Right renal pelvis (tissue), 4 donors: ENCODE data around the gene CCDC33. TPM values are rescaled to one million over a fixed set of nuclear protein-coding genes. Genes with fewer than 3 reads are reported as not detected.

ENCODE experiments used
- DNase-seq, 4 donors: peaks; one replicate each; pipeline ENCODE4 v3.0.0-alpha.2; 2013; ENCODE audit warnings: low read depth in 4 of 4, low spot score in 3 of 4, missing footprints in 1 of 4
- polyA plus RNA-seq, 4 donors: library from polyadenylated mRNA; unstranded; fragments of 120-200 nt; gene quantifications; one replicate each; pipeline ENCODE4 v1.2.1, GENCODE V29; 2013; ENCODE audit not compliant: insufficient read length in 4 of 4

CCDC33 gene
- polyA plus RNA-seq, 4 donors, result 3.9 to 6.2 (median 5.2) TPM

DNA sequence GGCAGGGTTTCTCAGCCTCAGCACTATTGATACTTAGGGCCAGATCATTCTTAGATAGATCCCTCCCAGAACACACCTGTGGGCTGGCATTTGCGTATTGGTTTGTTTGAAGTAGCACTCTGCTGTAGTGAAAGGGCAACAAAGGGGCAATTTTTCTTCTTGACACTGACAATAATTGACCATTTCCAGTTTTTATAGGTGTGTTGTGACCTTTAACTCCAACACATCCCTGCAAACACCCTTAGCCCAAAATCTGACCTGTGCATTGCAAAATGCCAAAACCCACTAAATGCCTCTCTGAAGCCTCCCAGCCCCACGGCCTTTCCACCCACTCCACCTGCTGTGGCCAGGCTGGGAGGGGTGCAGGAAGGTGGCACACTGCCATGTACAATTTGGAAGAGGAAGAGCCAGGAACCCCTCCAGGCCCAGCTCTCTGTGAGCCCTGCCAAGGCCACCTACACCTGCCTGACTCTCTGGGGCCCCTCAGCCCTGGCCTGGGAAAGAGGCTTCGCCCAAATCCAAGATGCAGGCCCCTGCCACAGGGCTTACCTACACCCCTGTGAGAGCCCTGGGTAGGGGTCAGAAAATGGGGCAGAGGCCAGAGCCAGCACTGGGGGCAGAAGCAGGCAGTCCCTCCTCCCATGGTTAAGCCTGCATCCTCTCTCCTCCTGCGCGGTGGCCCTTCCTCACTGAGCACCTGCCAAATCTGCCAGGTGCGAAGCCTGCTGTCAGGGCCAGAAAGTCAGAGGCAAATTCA is 140.9 kb downstream of the CCDC33 start:
- no peak for DNase-seq

DNA sequence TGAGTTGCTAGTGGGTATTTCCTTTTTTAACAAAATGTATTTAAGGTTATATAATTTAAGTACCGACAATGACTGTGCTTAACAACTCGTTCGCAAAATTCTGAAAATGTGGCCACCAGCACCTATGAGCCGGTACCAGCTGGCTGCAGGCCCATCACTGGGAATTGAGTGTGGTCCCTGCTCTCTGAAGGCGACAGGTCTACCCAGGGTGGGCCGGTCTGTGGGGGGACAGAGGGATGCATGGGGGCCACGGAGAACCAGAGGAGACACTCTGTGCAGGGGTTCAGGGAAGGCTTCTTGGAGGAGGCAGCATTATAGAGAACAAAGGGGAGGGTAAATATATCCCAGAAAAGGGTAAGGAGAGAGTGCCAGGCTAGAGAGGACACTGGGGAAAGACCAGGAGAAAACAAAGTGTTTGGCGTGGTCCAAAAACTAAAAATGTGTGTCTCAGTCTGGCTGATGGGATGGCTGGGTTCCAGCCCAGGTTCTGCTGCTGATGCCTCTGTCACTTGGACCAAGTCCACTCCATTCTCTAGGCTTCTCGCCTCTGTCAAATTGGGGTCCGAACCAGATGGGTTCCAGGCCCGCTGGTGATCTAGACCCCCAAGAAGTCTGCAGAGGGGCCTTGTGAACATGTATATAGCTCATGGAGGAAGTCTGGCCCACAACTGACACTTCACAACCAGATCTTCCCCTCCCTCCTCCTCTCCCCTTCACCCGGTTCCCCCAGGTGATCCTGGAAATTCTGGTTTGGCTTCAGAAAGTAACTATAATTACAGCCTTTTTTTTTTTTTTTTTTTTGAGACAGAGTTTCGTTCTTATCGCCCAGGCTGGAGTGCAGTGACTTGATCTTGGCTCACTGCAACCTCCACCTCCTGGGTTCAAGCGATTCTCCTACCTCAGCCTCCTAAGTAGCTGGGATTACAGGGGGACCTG is 142.0 kb downstream of the CCDC33 start:
- no peak for DNase-seq

DNA sequence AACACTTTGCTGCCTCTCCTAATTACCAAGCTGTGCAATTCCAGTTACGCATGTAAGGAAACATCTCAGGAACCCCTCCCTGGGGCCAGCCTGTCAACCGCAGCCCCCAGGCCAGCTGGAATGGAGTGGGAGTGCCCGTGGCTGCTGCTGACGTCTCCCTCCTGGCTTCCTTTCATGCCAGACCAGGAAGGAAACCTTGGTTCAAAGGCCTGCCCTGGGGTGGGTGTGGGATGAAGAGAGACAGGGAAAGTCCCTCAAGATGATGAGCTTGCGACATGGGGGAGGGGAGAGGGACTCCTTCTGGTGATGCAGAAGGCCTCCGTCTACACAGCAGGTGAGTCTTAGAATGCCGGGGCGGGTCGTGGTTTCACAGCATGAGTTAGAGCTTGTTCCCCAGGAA is 142.7 kb downstream of the CCDC33 start:
- peak in 1 of 4 donors; percentile 58 for DNase-seq

DNA sequence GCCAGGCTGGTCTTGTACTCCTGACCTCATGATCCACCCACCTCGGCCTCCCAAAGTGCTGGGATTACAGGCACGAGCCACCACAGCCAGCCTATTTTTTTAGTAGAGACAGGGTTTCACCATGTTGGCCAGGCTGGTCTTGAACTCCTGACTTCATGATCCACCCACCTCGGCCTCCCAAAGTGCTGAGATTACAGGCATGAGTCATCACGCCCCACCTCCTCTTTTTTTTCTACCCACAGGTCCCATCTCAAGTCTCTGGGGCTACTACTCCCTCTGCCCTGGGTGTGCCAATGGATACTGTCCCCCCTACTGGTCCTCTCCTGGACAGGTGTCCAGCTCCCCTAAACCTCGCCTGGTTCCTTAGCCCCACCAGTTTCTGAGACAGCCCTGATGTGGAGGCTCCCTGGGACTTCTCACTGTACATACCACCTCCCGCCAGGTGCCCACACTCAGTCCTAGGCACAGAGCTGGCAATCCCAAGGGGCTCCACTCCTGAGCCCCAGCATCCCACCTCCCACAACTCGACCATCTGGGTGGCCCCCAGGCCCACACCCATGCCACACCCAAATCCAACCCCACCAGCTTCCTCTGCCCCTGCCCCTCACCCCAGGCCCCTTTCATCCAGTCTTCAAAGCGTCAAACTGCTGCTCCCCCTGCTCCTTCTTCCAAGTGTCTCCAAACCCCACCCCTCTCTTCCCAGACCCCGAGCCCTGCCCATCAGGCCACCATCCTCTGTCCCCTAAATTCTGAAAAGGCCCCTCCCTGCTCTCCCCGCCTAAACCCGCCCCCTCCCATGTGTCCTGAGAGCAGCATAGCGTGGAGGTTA is 144.4 kb downstream of the CCDC33 start:
- DNase-seq, result no peak

DNA sequence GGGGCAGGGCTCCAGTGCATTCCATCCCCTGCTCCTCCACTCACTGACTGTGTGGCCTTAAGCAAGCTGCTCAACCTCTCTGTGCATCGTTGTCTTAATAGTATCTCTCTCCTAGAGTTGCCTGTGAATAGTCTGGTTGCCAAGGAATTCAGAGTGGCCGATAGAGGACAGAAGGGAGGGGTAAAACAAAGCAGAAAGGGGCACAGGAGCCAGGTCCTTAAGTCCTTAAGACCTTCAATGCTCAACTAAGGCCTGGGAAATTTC is 145.0 kb downstream of the CCDC33 start:
- no peak for DNase-seq

DNA sequence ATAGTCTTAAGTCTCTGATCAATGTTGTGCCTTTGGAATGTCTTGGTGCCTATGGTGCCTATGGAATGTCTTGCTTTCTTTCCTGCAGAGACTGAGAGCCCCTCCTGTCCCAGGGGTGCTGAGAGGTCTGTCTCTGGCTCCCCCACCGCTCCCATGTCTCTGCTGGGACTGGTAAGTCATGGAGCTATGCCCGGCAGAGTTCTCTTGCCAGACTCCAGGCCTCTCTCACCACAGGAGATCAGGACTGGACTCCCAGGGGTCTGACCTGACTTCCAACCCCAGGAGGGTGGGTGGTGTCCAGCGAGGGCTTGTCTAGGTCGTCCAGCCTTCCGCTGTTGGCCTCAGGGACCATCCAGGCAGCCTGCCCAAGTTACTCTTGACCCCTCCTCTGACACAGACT is 145.4 kb downstream of the CCDC33 start:
- no peak for DNase-seq

DNA sequence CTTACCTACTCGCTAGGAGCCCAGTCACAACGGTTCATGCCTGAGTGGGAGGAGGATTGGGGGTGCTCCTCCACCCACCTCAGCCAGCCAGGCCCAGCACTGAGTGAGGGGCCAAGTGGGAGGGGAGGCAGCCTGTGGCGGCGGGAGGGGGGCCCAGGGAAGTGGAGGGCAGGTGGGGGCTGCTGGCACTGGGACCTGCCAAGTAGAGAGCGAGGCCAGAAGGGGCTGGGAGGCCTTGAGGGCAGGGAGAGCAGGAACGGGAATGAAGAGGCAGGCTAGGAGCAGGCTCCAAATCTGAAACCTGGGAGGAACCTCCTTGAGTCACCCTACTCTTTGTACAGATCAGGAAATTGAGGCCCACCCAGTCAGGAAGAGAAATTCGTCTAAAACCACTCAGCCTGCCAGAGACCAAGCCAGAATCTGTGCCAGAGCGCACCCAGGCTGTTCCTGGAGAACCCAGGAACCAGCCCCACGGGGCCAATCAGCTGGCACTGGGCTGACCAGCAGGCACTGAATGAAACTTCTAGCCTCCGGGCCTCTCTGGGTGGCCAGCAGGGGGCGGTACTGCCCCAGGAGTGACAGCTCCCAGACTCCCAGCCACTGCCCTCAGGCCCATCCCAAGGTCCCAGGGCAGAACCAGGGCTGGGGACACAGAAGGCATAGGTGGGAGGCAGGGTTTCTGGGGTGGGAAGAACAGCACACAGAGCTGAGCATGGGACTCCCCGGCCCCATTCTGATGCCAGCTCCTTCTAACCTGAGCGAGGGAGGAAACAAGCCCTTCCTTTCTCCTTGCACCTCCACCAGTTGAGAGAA is 146.1 kb downstream of the CCDC33 start:
- peak in 1 of 4 donors; percentile 67 for DNase-seq

DNA sequence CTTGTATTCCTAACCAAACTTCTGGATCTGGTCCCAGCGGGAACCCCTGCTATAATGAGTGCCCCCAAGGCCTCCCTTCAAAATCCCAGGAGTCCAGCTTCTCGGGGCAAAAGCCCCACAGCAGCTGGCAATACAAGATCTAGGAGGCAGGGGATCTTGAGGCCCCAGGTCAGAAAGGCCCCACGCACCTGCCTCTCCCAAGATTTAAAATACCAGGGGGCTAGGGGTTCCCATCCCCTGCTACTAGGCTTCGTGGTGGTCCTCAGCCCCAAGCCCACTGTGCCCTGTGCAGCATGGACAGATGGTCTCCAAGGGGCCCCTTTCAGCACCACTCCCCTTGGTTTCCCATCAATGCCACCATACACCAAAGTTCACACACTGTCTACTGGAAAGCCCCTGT is 147.2 kb downstream of the CCDC33 start:
- no peak for DNase-seq

DNA sequence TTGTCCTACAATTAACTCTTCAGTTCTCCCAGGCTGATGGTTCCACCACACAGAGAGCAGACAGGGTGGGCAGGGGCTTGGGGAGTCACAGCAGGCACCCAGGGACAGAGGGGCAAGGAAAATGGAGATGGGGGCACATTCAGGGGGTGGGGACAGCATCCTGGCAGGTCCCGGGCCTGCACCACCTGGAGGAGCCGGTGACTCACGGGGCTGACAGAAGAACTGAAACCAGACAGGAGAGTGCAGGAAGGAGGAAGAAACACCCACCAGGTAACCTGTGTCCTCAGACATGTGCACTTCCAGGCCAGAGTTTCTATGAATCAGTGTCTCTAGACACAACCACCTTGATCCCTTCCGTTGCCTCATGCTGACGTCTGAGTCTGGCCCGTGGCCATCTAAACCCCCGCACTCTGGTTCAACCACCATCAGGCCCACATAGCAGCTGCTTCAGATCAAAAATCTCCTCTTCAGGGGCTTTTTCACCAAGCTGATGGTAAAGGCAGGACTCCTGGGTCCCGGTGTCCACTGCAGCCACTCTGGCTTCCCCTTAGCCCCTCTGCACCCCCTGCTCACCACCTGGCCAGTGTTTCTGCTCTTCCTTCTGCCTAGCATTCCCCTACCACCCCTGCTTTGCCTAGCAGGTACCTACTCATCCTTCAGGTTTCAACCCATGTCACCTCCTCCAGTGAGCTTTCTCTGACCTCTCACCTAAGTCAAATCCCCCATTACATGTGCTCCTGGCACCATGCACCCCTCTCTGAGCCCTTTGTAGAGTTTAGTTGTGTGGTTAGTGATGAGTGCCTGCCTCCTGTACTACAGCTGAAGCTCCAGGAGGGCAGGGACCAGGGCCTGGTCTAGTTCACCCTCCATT is 147.8 kb downstream of the CCDC33 start:
- DNase-seq, result no peak

DNA sequence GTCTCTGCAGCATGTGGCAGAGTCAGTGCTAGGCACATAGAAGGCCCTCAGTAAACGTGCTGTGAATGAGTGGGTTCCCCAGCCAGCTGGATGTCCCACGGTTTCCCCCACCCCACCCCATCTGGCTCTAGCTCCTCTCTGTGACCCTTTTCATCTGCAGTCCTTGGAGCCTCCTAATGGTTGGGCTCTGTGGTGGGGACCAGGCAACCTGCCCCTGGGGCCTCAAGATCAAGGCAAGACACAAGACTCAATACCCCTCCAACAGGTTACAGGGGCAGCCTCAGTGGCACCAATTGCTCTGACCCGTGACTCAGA is 148.4 kb downstream of the CCDC33 start:
- no peak for DNase-seq

DNA sequence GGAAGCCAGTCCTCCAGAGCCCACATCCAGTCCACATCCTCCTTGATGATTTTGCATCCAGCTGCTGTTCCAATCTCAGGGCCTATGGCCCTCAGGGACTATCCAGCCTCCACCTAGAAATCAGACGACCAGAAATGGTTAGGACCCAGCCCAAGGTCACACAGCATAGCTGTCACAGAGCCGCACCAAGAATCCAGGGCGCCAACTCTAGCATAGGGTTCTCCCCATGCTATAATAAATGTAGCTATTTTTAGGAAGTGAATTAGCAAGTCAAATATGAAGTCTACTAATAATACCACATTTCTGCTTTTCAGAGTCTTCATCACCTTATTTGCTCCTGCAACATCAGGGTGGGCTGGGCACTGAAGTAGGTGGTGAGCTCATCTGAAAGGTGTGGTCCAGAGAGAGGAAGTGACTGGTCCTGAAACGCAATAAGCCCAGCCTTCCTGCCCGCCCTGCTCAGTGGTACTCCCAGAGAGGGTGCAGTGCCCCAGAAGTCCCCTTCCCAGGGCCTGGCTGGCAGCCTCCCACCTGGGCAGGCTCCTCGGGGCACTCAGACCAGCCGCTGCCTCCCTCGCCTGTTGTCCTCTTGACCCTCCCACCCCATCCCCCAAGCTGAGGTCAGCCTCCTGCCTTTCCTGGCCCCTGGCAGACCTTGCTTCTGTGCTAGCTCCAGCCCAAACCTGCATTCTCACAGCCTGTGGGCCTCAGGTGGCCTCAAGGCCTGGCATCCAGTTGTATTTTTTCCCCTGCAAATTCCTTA is 148.9 kb downstream of the CCDC33 start:
- no peak for DNase-seq

DNA sequence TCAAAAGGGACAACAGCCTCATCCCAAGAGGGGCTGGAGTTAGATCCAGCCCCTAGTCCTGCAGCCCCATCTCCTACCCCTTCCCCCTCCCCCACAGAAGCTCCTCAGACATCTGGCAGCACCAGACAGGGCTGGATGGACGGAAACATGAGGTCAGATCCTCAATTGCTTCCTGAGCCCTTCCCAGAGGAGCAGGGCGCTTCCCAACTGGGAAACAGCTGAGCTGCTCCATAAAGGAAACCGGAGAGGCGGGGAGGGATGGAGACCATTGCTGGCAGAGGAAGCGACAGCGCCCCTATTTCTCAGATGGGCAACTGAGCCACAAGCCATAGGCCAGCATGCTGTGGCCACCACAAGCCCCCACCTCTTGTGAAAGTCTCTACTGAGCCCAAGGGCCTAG is 149.6 kb downstream of the CCDC33 start:
- DNase-seq, result no peak

Other genes starting within 250 kb of the CCDC33 start
- 10 to 100 TPM in 3 of 4 donors, 1 to 10 TPM in 1; 8.9 to 16.8 (median 11.5) TPM for gene STOML1, start 244.0 kb upstream of the CCDC33 start, polyA plus RNA-seq
- gene PML, start 241.6 kb upstream of the CCDC33 start, polyA plus RNA-seq, result 10 to 100 TPM; 24.3 to 34.1 (median 29.5) TPM
- under 1 TPM in 3 of 4 donors, not detected in 1; 0.06 to 0.18 (median 0.09) TPM for gene GOLGA6A, start 153.8 kb upstream of the CCDC33 start, polyA plus RNA-seq
- 1 to 10 TPM in 1 of 4 donors, under 1 TPM in 3; 0.57 to 1.5 (median 0.72) TPM for gene ISLR2, start 105.7 kb upstream of the CCDC33 start, polyA plus RNA-seq
- gene ISLR, start 62.6 kb upstream of the CCDC33 start, polyA plus RNA-seq, result 10 to 100 TPM; 50.5 to 72.9 (median 61.8) TPM
- 10 to 100 TPM; 25.6 to 36.8 (median 33.1) TPM for gene STRA6, start 33.5 kb upstream of the CCDC33 start, polyA plus RNA-seq
- gene CYP11A1, start 131.3 kb downstream of the CCDC33 start, polyA plus RNA-seq, result 1 to 10 TPM in 2 of 4 donors, under 1 TPM in 2; 0.57 to 1.3 (median 1.1) TPM
- gene SEMA7A, start 197.6 kb downstream of the CCDC33 start, polyA plus RNA-seq, result 1 to 10 TPM; 6.6 to 7.9 (median 7.4) TPM
- 10 to 100 TPM; 60.4 to 73.9 (median 65.5) TPM for gene UBL7, start 224.8 kb downstream of the CCDC33 start, polyA plus RNA-seq